Measurements from ENCODE around the gene LONRF2.

DNA sequence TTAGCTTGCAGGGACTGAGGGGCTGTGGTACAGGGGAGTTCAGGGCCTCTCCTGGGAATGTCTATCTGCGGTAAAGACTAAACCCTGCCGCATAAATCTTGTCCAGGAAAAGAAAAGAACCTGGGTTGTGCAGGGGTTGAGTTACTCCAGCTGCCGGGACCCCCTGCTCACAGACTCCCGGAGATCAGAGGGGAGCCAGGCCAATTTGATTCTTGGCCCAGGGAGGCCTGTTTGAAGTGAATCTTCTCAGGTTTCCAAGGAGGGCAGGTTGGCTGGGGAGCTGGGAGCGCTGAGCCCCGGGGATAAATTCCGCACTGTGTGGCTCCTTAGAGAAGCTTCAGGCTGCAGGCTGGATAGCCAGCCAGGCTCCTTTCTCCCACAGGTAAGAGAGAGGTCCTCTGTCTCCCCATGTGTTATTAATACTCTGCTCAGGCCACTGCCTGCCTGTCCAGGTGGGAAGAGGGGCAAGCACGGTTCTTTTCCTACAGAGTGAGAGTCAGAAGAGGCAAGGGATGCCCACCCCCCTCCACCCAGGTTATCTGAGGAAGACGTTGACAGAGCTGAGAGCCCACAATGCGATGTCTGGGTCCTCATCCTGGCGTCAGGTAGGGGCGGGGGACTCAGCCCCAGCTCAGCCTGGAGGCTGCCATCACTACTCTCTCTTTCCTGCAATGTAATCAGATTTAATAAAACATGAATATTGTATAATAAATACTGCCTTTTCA lies 82.7 kb downstream of the LONRF2 start:
- no peak for TF ChIP-seq CTCF (IDR thresholded peaks at IDR 0.05; ENCODE audit: insufficient read depth, low read depth, low read length)
- TF ChIP-seq EZH2 (IDR thresholded peaks at IDR 0.05; ENCODE audit: insufficient read depth, low read length) = no peak

Data from astrocyte (in vitro differentiated cells and primary cell).